ENCODE measurements around the gene GPATCH8. TPM values are rescaled to one million over a fixed set of nuclear protein-coding genes. Genes with fewer than 3 reads are reported as not detected.

GPATCH8 gene
- total and polyA plus RNA-seq, 9 of the 15 experiments (the other 6 are each of a cell fraction or from before 2014, with no cell fraction given) = 10.6 to 29.6 (median 13.2) TPM

DNA sequence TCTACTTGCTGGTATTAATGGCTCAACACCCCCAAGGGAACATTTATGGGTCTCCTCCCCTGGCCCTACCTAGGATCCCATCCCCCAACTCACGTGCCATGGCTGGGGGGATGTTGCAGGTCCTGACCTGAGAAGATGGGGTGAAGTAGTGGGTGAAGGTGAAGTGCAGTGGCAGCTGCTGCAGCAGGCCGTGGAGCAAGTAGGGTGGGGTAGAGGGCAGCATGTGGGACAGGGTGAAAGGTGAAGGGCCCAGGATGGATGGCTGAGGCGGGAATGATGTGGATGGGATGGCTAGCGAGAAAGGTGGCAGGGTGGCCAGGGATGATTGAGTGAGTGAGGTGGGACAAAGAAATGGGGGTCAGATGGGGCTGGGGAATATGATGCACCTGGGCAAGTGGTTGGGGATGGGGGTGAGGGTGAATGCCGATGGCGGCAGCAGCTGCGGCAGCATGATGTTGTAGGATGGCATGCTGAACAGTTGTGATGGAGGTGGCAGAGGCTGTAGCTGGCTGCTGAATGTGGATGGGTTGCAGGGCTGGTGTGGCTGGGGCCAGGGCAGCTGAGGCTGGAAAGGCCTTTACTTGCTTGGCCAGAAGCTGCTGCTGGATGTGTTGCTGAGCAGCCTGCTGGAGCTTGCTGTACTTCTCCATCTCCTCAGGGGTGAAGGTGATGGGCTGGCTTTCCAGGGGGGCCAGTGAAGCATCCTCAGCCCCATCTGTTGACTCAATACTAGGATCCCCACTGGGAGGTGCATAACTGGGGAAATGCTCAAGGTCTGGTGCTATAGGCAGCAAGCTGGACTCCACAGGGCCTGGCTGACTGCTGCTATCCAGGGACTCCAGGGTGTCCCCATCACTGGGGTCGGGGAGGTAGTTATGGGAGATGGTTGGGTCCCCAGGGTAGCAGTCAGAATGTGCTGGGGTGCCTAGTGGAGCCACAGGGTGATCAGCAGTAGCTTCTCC is 105.4 kb downstream of the GPATCH8 start:
- in situ Hi-C loops (cut with MboI) (no loop called here), intact Hi-C loops (cut with micrococcal nuclease) (no loop called here)
- no peaks in the 10 kb centered on the region for H3K27me3 ChIP-seq (ENCODE audit: control insufficient read depth in 2 of 2, insufficient read depth in 2 of 2, low read length in 2 of 2)
- ChIA-PET POLR2A (interaction anchor here (0.6 to 2.7 kb wide), 6 partner anchors 10 to 100 kb away, joined by 3 to 7 read pairs (median 4); no protein-coding TSS in a partner anchor), CTCF (ENCODE audit: low intra/inter-chr PET ratio) (no interaction called here)
- 92% methylated on average over 8 of the region's 8 CpGs for whole genome bisulfite sequencing (ENCODE audit: insufficient coverage, low coverage, missing lambda C conversion rate)
- H3K9me3 ChIP-seq (replicated peaks; ENCODE audit: control insufficient read depth, insufficient read depth, low read depth, low read length) = no peaks in the 10 kb centered on the region
- TF ChIP-seq JUN (IDR thresholded peaks at IDR 0.05; ENCODE audit: borderline replicate concordance, low read depth, low read length) = no peak
- 0 out of 2 replicates have a peak, but pooled peaks have one; percentile 32 for TF ChIP-seq JUN (CRISPR knock-in tag; IDR thresholded peaks at IDR 0.05; ENCODE audit: borderline replicate concordance)
- TF ChIP-seq POLR2B (IDR thresholded peaks at IDR 0.05; ENCODE audit: low read depth, partially characterized antibody) = peak; percentile 58
- TF ChIP-seq POLR2AphosphoS5 (IDR thresholded peaks at IDR 0.05; ENCODE audit: control insufficient read depth, insufficient read depth, low read depth, low read length) = 0 out of 2 replicates have a peak, but pooled peaks have one; percentile 8
- peak; percentile 57 for TF ChIP-seq RBM22 (IDR thresholded peaks at IDR 0.05; ENCODE audit: low read depth, low read length, poor library complexity, severe bottlenecking)
- peak; percentile 40; the same call in 1 of the 2 replicates for TF ChIP-seq POLR2A (conservative IDR thresholded peaks at IDR 0.05)
- no peak for TF ChIP-seq HMG20B (CRISPR knock-in tag; IDR thresholded peaks at IDR 0.05)
- TF ChIP-seq POLR2G (IDR thresholded peaks at IDR 0.05; ENCODE audit: low read depth, low read length) = peak; percentile 45; the same call in 1 of the 2 replicates
- TF ChIP-seq SUPT5H (IDR thresholded peaks at IDR 0.05) = peak; percentile 41; the same call in 1 of the 2 replicates
- no peak for TF ChIP-seq TEAD4 (IDR thresholded peaks at IDR 0.05; ENCODE audit: low read length)
- no peak for TF ChIP-seq TEAD4 (CRISPR knock-in tag; IDR thresholded peaks at IDR 0.05; ENCODE audit: borderline replicate concordance)
- BruUV-seq (replicated peaks) = no TSS peak
- FAIRE-seq = no peak
- H4K20me1 ChIP-seq (replicated peaks; ENCODE audit: control insufficient read depth, insufficient read depth, low read length) = no peaks in the 10 kb centered on the region
- H3K4me2 ChIP-seq (ENCODE audit: insufficient read depth, low read length) = no peak overlapping the region
- ATAC-seq = no peak
- H3K9ac ChIP-seq (ENCODE audit: insufficient read depth in 1 of 2, low read depth in 2 of 2, low read length in 2 of 2) = no peak overlapping the region
- H3K9me1 ChIP-seq (ENCODE audit: control insufficient read depth, insufficient read depth, low read length) = no peaks in the 10 kb centered on the region
- peaks cover 7 to 14% of the 10 kb centered on the region in 2 experiments; a peak in 4 of 5 replicates for H3K4me1 ChIP-seq (replicated peaks in 1 of 2; ENCODE audit: control insufficient read depth in 2 of 2, insufficient read depth in 2 of 2, low read length in 2 of 2)
- H3K79me2 ChIP-seq (ENCODE audit: control insufficient read depth, insufficient read depth, low read length) = no peaks in the 10 kb centered on the region
- no peak overlapping the region for H2AFZ ChIP-seq (ENCODE audit: low read depth, low read length)
- DNase-seq (ENCODE audit: extremely low read depth in 1 of 4, low spot score in 3 of 4) = no peak
- peaks cover 46% of the 10 kb centered on the region; the same call in 2 of the 3 replicates for H3K36me3 ChIP-seq (ENCODE audit: control insufficient read depth, insufficient read depth, low read length)
- H3K4me3 ChIP-seq = no peak overlapping the region
- no peak overlapping the region for H3K27ac ChIP-seq (ENCODE audit: extremely low read depth, low read depth, low read length)

Measured in K562 (cell line).